Ramos (cell line): ENCODE results near the gene SYNE3.

Source experiments
- in situ Hi-C: fragments of 300-500 bp; cut with MboI; formaldehyde crosslinking; loops from one replicate; pipeline ENCODE4 v1.14.3; 2022; ENCODE audit warnings: low sequenced_read_pairs; ENCODE audit not compliant: unreplicated experiment

The SYNE3 gene

DNA sequence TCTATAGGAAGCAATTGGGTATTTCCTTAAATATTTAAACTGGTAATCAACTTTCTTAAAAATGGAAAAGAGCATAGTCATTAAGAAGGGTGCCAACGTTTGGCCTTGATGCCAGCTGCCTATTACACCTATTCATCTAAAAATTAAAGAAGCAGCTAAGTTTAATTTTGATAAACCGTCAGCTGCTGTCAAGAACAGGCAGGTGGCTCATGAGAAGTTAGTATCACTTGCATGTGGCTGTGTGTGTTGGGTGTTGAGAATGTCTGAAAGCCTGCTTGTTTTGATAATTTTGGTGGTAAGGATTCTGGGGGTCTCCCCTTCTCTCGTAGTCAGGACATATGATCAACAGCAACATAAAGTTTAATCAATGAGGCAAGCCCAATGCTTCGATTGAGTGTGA, 24.9 kb upstream of the SYNE3 start:
- in situ Hi-C loops, result no loop called here

GRCh38 chr14:95540236-95540855, 23.9 kb upstream of the SYNE3 start:
- in situ Hi-C loops, result no loop called here

DNA sequence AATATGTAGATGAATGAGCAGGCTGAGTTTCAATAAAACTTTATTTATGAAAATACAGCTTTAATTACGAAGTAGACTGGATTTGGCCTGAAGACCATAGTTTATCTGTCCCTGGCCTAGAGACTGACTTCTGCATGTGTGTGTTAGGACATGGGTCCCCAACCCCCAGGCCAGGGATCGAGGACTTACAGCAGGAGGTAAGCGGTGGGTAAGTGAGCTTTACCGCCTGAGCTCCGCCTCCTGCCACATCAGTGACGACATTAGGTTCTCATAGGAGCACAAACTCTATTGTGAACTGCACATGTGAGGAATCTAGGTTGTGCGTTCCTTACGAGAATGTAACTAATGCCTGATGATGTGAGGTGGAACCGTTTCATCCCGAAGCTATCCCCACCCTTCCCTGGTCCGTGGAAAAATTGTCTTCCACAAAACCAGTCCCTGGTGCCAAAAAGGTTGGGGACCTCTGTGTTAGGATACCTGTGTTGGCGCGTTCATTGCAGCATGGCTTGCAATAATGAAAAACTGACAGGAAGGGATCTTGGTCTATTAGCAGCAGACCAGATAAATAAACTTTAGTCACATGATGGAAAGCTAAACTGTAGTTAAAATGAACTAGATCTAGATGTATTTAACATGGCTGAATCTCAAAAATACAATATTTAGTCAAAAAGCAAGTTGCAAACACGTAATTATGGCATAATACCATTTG, 22.5 kb upstream of the SYNE3 start:
- in situ Hi-C loops, result no loop called here

DNA sequence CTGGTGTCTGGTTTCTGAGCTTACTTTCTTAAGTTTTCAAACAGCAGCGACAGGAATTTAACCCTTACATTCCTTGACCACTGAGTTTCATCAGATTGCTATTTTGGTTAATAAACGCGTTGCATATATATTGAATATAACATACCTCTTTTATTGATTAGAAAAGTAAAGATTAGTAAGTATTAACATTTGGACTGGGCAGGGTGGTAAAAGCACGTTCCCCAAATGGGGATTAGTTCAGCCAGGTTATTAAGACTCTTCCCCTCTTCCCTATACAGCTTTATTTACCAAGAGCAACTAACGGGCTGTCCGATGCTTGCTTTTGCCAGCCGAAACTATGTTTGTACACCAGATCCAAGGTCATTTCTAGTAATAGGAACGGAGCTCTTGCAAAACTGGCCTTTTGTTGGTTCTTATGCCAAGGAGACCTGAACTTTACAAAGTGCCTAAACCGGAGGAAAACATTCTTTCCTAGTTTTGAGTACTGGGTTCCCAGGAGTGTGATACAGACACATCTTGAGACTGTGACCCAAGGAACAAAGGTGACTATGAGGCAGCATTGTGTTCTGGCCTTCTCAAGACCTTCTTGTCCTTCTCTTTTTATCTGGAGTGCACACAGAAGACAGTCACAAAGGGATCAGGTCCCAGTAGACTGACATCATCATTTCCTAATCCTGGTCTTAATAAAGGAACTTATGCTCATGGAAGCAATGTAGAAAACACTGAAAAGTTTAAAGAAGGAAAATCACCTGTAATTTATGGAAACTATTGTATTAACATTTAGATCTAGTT, 21.0 kb upstream of the SYNE3 start:
- in situ Hi-C loops, result no loop called here

DNA sequence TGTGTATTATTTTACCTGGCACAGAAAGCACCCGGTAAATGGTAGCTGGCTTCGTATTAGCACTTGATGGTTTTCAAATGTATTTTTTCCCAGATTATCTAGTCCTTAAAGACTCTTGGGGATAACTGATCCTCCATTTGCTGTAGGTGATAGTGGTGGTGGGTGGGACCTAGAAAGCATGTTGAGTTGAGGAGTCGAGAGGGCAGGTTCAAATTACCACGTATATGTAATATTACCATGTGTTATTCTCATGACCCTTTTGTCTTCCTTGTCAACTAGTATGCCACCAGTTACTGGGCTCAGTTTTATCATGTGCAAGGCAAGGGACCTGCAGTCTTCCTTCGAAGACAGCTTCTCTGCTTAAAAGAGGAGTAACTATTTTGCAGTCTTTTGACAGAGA, 20.2 kb upstream of the SYNE3 start:
- in situ Hi-C loops, result no loop called here

DNA sequence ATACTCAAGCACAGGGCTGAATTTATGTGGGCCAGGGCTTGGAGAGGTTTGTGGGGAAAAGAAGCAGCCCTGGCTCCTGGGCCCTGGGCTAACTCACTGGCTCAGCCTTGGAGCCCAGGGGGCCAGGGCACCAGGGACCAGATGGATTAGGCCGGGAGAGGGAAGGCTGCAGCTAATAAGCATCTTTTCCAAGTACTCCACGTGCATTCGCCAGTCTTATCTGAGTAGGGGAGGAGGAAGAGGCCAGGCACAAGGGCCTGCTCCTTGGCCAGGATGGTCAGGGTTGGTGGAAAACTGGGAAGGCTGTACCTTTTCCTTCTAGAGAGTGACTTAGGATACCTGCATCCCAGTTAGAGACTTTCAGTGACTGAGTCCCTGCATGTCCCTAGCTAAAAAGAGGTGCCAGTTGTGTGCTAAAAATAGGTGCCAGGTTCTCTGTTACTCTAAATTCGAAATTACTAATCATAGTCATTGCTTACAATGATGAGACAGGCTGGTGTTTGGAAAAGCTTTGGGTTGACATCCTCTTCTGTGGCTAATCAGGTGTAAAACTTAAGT, 19.7 kb upstream of the SYNE3 start:
- in situ Hi-C loops, result no loop called here

- in situ Hi-C loops, result no loop called here
These were observed 19.0 kb upstream of the SYNE3 start for GRCh38 chr14:95535226-95536021.

DNA sequence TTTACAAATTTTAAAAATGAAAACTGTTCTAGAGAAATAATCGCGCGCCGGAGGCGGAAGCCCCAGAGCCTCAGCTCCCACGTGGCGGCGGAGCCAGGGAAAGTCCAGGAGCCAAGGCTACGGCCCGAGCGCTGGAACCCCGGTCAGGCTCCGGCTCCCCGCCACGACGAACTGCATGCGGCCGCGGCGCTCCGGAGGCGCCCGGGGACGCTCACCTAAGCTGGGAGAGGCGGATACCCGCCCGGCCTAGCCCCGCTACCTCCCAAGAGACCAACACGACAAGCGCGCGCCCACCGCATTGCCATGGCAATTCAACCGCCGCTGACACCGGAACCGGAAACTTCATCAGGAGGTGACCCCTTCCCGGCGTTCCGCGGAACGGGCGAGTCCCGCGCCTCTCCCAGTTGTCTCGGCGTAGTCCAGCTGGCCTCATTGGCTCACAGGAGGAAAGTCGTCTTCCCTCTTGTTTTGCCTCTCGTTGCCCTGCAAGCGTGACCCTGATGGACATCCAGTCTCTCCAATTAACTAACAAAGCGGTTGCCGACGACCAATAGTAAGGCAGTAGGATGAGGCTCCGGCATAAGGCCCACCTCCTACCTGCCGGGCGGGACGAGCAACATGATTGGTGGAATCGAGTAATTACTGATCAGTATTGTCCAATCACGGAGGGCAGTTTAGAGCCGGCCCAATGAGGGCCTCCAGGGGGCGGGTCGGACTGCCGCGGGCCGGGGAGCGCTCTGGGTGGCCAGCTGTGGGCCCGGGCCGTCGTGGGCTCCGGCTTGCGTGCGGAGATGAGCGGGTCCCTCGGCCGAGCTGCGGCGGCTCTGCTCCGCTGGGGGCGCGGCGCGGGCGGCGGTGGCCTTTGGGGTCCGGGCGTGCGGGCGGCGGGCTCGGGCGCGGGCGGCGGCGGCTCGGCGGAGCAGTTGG, 18.1 kb upstream of the SYNE3 start, which contains the start of gene GLRX5:
Gene GLRX5 (plus strand): TSS at position 752 of the 927 bp plus-strand sequence. CDS start 40 bp downstream, at position 792.
- in situ Hi-C loops, result no loop called here

DNA sequence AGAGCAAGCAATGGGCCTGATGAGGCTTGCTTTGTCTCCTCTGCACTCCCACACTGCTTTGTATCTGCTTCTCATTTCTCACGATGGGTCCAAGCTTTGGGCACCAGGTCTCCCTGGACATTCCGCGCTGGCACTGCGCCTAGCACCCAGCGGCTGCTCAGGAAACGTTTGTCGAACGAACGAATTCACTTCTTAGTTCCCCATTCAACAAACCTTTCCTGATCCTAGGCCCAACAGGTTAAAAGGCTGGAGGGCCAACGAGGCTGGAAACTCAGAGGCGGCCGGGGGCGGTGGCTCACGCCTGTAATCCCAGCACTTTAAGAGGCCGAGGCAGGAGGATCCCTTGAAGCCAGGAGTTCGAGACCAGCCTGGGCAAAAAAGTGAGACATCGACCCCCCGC, 17.4 kb upstream of the SYNE3 start:
- in situ Hi-C loops, result no loop called here

- in situ Hi-C loops, result no loop called here
These were observed 17.0 kb upstream of the SYNE3 start for GRCh38 chr14:95533391-95533821.

- in situ Hi-C loops, result no loop called here
These were observed 15.5 kb upstream of the SYNE3 start for GRCh38 chr14:95531969-95532368.

DNA sequence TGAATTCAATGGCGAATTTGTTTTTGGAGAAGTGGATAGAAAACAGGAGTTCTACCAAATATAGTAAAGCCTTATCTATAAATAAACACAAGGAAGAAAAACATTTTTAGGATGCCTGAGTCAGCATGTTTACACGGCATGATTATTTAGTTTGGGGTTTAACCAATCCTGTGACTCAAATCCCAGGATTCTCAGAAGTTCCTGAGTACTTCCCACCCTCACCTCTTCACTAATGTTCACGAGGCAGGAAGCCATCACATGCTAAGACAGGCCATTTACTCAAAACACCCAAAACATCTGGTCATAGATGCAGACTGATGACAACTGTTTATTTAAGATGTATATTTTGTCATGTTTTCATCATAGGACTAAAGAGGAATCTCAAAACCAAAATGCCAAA, 15.0 kb upstream of the SYNE3 start:
- in situ Hi-C loops, result no loop called here

DNA sequence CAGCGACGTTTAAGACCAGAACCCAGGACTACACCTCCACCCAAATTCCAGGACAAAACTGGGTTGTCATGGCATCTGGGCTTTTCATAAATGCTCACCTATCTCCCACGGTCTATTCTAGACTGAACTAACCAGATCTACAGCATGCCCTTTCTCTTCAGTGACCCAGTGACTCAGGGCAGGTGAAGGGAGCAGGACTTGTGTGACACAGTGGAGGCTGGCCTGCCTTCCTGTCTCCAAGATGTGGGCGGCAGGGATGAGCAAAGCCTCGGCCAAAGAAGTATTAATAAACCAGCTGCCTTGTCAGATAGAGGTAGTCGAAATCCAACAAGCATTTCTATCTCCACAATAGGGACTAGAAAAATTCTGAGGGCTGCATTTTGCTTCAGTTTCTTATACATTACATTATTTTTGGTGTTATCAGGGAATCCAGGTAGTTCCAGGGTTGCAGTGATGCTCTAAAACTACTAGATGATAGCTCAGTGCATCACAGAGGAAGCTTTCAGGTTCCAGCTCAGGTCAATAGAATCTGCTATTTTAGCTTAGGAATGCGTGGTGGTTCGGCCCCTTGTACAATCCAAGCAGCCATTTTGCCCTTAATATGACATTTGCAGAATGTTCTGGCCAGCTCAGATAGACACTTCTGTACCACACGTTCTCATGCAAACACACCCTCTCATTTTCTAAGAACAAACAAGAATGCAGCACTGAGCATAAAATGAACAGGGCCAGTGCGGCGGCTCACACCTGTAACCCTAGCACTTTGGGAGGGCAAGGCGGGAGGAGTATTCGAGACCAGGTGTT, 14.2 kb upstream of the SYNE3 start:
- in situ Hi-C loops, result no loop called here

- in situ Hi-C loops, result loop anchor here (5.0 kb wide), 1 partner anchor 87 kb away; no protein-coding TSS in a partner anchor
These were observed 12.8 kb upstream of the SYNE3 start for GRCh38 chr14:95529216-95529615.

DNA sequence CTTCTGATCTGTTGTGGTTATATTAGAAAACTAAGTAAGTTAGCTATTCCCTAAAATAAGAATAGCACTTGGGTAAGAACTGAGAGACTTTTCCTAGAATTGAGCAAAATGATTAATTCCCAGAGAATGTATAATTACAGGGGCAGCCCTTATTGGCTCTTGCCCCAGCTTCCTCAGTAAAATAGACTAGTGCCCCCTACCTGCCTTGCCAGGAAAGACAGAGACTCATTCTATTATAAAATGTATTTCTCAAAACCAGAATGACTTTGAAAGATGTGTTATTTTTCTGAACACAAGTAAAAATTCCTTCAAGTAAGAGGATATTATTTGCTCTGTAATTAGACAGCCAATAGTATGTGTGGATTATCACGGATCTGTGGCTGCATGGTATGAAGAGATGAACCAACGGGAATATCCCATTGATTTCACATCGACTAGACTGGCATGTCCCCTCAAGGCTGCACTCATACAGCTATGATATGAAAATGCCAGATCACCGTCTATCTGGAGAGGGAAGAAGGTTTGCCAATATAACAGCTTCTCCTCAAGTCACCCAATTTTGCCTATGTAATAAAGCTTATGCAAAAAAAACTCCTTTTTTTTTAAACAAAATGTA, 11.0 kb upstream of the SYNE3 start:
- in situ Hi-C loops, result loop anchor here (5.0 kb wide), 1 partner anchor 85 kb away; no protein-coding TSS in a partner anchor

DNA sequence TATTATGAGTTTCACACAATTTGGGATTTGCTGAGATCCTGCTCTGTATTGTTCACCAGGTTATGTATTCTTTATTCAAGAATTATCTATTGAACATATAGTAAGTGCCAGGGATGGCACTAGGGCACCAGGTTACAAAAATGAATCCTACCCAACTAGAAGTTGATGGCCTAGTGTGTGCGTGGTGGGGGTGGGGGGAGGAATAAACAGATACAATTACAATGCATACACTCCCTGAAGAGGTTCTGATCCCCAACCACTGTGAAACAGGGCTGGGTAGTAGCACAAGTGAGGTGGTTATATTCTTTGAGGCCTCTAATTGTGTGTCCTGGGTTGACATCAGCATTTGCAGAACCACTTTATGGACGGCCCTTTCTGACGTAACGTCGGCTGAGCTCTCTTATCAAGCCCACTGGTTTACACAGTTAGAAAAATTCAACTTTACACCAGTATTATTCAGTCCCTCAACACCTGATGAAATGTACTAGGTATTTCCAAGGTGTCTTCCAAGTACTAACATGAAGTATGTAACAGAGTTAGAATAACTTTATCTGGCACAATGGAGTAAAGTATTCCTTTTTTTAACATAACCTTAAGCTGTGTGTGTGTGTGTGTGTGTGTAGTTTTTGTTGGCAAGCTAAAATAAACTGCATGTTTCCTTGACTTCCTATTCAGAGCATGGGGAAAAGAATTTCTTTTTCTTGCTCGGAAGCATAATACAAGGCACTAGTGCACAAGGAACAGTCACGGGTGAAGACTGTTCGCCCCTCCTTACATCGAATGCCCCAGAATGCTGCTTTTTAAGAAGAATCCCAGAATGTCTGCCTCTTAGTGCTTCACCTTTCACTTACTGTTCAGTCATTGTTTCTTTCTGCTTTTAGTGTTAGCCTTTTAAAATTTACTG, 10.3 kb upstream of the SYNE3 start:
- in situ Hi-C loops, result loop anchor here (5.0 kb wide), 1 partner anchor 84 kb away; no protein-coding TSS in a partner anchor

DNA sequence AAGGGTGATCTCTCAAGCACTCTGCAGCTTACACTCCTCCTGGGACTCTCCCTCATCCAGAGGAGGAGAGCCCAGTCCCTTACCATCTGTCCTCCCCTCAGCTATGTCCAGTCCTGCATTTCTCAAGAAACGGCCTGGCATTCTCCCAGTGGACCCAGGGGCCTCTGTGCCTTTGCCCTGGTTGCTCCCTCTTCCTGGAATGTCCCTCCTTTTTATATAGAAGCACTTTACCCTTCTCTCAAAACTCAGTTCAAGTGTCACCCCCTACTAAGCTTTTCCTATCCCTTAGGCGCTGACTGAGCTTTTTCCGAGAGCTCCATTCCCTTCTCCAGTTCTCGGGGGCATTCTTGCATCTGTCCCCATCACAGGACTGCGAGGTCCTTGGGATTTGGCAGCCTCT, 9.5 kb upstream of the SYNE3 start:
- in situ Hi-C loops, result loop anchor here (5.0 kb wide), 1 partner anchor 84 kb away; no protein-coding TSS in a partner anchor
